Measurements from ENCODE around the gene WASHC3.

GRCh38 chr12:102080842-102081241 lies 19.1 kb upstream of the WASHC3 start:
- no peak for TF ChIP-seq CTCF (IDR thresholded peaks at IDR 0.05; ENCODE audit: borderline replicate concordance, extremely low read depth, low read length, poor library complexity, severe bottlenecking)
- TF ChIP-seq EZH2 (IDR thresholded peaks at IDR 0.05; ENCODE audit: borderline replicate concordance, low read depth, low read length, severe bottlenecking), result no peak

Data from DND-41 (cell line).